K562 (cell line): ENCODE data around the gene SCAMP5. TPM values are rescaled to one million over a fixed set of nuclear protein-coding genes. Genes with fewer than 3 reads are reported as not detected.

Source experiments
- ESRRB ChIP-seq: fragments of 250-450 bp; sonication (Bioruptor Pico); IDR thresholded peaks from 2 replicates; pipeline ENCODE4 v1.5.0; 2020; ENCODE audit warnings: mild to moderate bottlenecking, moderate library complexity, borderline replicate concordance
- FOXP4 ChIP-seq: sonication (generic); formaldehyde crosslinking; IDR thresholded peaks from 2 replicates; pipeline ENCODE4 v1.8.0; 2022; ENCODE audit warnings: mild to moderate bottlenecking, missing genetic modification reagents, borderline replicate concordance
- KHSRP ChIP-seq: fragments of 450-650 bp; IDR thresholded peaks from 2 replicates; pipeline ENCODE4 v1.6.1; 2017
- OTX1 ChIP-seq: fragments of 450-650 bp; formaldehyde crosslinking; IDR thresholded peaks from 2 replicates; pipeline ENCODE4 v1.4.0; 2022; ENCODE audit warnings: mild to moderate bottlenecking
- RFX5 ChIP-seq: IDR thresholded peaks from 2 replicates; pipeline ENCODE4 v1.6.1; 2011; ENCODE audit warnings: low read depth, mild to moderate bottlenecking, improper control_type of control experiment, low read length
- polyA plus RNA-seq, 8 experiments: library from polyadenylated mRNA; depleted of rRNA in 4 of 8; stranded (reverse) in 5 of 8; unstranded in 3 of 8; fragments of >200 nt; fragmentation: Nextera tagmentation in 2 of 8; fragmentation: Illumina TruSeq in 1 of 8; extraction: Ambion mirVana in 2 of 8; extraction: Trizol in 1 of 8; gene quantifications; 2 replicates each; pipeline versions ENCODE4 v1.2.1 to v1.2.3, GENCODE V29; 2011 to 2014; ENCODE audit warnings: inconsistent platforms in 1 of 8, missing spikeins in 1 of 8
- total RNA-seq, 7 experiments: library from RNA; depleted of rRNA in 6 of 7; stranded (reverse); fragments of >200 nt in 6 of 7; fragmentation: Illumina TruSeq in 2 of 7; extraction: Trizol in 2 of 7; gene quantifications; 2 replicates each; pipeline versions ENCODE4 v1.2.1 to v1.2.3, GENCODE V29; 2011 to 2021; ENCODE audit warnings: low replicate concordance in 1 of 7
- TF ChIP-seq, protein P1 (sequence below): fragments of 450-650 bp; IDR thresholded peaks from 2 replicates; pipeline ENCODE4 v1.6.1; 2016; ENCODE audit warnings: mild to moderate bottlenecking, moderate library complexity
- TF ChIP-seq, protein P2 (sequence below), 2 experiments: fragments of 450-650 bp in 1 of 2; IDR thresholded peaks; 2 replicates each; pipeline ENCODE4 v1.6.1; 2011 to 2017; ENCODE audit warnings: low read depth in 2 of 2, antibody characterized with exemption in 1 of 2, borderline replicate concordance in 1 of 2, low read length in 1 of 2, mild to moderate bottlenecking in 1 of 2, mixed read lengths in 1 of 2; ENCODE audit not compliant: control insufficient read depth in 1 of 2

SCAMP5 gene
- total and polyA plus RNA-seq, 9 of the 15 experiments (the other 6 are each of a cell fraction or from before 2014, with no cell fraction given) = 0.09 to 0.29 (median 0.19) TPM; not detected in 5

- TF ChIP-seq, protein P1, sequence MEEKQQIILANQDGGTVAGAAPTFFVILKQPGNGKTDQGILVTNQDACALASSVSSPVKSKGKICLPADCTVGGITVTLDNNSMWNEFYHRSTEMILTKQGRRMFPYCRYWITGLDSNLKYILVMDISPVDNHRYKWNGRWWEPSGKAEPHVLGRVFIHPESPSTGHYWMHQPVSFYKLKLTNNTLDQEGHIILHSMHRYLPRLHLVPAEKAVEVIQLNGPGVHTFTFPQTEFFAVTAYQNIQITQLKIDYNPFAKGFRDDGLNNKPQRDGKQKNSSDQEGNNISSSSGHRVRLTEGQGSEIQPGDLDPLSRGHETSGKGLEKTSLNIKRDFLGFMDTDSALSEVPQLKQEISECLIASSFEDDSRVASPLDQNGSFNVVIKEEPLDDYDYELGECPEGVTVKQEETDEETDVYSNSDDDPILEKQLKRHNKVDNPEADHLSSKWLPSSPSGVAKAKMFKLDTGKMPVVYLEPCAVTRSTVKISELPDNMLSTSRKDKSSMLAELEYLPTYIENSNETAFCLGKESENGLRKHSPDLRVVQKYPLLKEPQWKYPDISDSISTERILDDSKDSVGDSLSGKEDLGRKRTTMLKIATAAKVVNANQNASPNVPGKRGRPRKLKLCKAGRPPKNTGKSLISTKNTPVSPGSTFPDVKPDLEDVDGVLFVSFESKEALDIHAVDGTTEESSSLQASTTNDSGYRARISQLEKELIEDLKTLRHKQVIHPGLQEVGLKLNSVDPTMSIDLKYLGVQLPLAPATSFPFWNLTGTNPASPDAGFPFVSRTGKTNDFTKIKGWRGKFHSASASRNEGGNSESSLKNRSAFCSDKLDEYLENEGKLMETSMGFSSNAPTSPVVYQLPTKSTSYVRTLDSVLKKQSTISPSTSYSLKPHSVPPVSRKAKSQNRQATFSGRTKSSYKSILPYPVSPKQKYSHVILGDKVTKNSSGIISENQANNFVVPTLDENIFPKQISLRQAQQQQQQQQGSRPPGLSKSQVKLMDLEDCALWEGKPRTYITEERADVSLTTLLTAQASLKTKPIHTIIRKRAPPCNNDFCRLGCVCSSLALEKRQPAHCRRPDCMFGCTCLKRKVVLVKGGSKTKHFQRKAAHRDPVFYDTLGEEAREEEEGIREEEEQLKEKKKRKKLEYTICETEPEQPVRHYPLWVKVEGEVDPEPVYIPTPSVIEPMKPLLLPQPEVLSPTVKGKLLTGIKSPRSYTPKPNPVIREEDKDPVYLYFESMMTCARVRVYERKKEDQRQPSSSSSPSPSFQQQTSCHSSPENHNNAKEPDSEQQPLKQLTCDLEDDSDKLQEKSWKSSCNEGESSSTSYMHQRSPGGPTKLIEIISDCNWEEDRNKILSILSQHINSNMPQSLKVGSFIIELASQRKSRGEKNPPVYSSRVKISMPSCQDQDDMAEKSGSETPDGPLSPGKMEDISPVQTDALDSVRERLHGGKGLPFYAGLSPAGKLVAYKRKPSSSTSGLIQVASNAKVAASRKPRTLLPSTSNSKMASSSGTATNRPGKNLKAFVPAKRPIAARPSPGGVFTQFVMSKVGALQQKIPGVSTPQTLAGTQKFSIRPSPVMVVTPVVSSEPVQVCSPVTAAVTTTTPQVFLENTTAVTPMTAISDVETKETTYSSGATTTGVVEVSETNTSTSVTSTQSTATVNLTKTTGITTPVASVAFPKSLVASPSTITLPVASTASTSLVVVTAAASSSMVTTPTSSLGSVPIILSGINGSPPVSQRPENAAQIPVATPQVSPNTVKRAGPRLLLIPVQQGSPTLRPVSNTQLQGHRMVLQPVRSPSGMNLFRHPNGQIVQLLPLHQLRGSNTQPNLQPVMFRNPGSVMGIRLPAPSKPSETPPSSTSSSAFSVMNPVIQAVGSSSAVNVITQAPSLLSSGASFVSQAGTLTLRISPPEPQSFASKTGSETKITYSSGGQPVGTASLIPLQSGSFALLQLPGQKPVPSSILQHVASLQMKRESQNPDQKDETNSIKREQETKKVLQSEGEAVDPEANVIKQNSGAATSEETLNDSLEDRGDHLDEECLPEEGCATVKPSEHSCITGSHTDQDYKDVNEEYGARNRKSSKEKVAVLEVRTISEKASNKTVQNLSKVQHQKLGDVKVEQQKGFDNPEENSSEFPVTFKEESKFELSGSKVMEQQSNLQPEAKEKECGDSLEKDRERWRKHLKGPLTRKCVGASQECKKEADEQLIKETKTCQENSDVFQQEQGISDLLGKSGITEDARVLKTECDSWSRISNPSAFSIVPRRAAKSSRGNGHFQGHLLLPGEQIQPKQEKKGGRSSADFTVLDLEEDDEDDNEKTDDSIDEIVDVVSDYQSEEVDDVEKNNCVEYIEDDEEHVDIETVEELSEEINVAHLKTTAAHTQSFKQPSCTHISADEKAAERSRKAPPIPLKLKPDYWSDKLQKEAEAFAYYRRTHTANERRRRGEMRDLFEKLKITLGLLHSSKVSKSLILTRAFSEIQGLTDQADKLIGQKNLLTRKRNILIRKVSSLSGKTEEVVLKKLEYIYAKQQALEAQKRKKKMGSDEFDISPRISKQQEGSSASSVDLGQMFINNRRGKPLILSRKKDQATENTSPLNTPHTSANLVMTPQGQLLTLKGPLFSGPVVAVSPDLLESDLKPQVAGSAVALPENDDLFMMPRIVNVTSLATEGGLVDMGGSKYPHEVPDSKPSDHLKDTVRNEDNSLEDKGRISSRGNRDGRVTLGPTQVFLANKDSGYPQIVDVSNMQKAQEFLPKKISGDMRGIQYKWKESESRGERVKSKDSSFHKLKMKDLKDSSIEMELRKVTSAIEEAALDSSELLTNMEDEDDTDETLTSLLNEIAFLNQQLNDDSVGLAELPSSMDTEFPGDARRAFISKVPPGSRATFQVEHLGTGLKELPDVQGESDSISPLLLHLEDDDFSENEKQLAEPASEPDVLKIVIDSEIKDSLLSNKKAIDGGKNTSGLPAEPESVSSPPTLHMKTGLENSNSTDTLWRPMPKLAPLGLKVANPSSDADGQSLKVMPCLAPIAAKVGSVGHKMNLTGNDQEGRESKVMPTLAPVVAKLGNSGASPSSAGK = peak; percentile 96
- TF ChIP-seq RFX5 (no peak), OTX1 (CRISPR knock-in tag) (no peak), FOXP4 (CRISPR knock-in tag) (no peak), ESRRB (CRISPR knock-in tag) (no peak), KHSRP (no peak)
- TF ChIP-seq, protein P2, sequence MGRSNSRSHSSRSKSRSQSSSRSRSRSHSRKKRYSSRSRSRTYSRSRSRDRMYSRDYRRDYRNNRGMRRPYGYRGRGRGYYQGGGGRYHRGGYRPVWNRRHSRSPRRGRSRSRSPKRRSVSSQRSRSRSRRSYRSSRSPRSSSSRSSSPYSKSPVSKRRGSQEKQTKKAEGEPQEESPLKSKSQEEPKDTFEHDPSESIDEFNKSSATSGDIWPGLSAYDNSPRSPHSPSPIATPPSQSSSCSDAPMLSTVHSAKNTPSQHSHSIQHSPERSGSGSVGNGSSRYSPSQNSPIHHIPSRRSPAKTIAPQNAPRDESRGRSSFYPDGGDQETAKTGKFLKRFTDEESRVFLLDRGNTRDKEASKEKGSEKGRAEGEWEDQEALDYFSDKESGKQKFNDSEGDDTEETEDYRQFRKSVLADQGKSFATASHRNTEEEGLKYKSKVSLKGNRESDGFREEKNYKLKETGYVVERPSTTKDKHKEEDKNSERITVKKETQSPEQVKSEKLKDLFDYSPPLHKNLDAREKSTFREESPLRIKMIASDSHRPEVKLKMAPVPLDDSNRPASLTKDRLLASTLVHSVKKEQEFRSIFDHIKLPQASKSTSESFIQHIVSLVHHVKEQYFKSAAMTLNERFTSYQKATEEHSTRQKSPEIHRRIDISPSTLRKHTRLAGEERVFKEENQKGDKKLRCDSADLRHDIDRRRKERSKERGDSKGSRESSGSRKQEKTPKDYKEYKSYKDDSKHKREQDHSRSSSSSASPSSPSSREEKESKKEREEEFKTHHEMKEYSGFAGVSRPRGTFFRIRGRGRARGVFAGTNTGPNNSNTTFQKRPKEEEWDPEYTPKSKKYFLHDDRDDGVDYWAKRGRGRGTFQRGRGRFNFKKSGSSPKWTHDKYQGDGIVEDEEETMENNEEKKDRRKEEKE (IDR thresholded peaks at IDR 0.05; ENCODE audit: borderline replicate concordance in 1 of 2, control insufficient read depth in 1 of 2, low read depth in 2 of 2, low read length in 1 of 2) = no peak
Observed at GRCh38 chr15:75043509-75044257, 48.3 kb downstream of the SCAMP5 start (continued).
